Activated B cell treated with CpG ODN at 0.5 μM for 24 hours (primary cell): ENCODE measurements around the gene EREG. TPM values are rescaled to one million over a fixed set of nuclear protein-coding genes. Genes with fewer than 3 reads are reported as not detected.

ENCODE experiments used
- ATAC-seq: fragments of 200-7000 bp; cut with Tn5 transposase; one replicate; pipeline ENCODE4 v1.10.0; 2021; ENCODE audit warnings: low read depth, mild to moderate bottlenecking, moderate library complexity
- CTCF ChIA-PET: fragments of 350-600 bp; sonication (Branson Sonifier 250); formaldehyde crosslinking; loops from one replicate; lab custom pipeline; 2021; ENCODE audit warnings: antibody characterized with exemption; lab: Charles Lee
- POLR2A ChIA-PET: fragments of 350-600 bp; sonication (Branson Sonifier 250); formaldehyde crosslinking; loops from one replicate; lab custom pipeline; 2021; ENCODE audit warnings: antibody characterized with exemption; lab: Charles Lee
- DNase-seq: peaks from one replicate; pipeline ENCODE4 v3.0.0; 2022
- H3K27ac Mint-ChIP-seq: one replicate; pipeline ENCODE4 v1.8.0; 2020; ENCODE audit warnings: mixed read lengths
- H3K27me3 Mint-ChIP-seq: one replicate; pipeline ENCODE4 v1.8.0; 2021; ENCODE audit warnings: mixed read lengths
- H3K36me3 Mint-ChIP-seq: one replicate; pipeline ENCODE4 v1.8.0; 2021; ENCODE audit warnings: low read depth, mixed read lengths
- H3K4me1 Mint-ChIP-seq: one replicate; pipeline ENCODE4 v1.8.0; 2021; ENCODE audit warnings: mixed read lengths
- H3K4me3 Mint-ChIP-seq: one replicate; pipeline ENCODE4 v1.8.0; 2020; ENCODE audit warnings: mild to moderate bottlenecking, mixed read lengths
- H3K9me3 Mint-ChIP-seq: one replicate; pipeline ENCODE4 v1.8.0; 2020; ENCODE audit warnings: mixed read lengths
- CTCF ChIP-seq: fragments of 200-600 bp; IDR thresholded peaks from one replicate; pipeline ENCODE4 v1.8.0; 2022; ENCODE audit warnings: antibody characterized with exemption, mild to moderate bottlenecking
- intact Hi-C: fragments of 100-400 bp; cut with micrococcal nuclease; formaldehyde crosslinking; loops from one replicate; pipeline ENCODE4 v1.15.1; 2024
- total RNA-seq: library from RNA; stranded (reverse); gene quantifications from 2 replicates; pipeline ENCODE4 v1.2.3, GENCODE V29; 2022

Gene EREG
- total RNA-seq, 1 donor from 2014 or later: not detected

- H3K27me3 Mint-ChIP-seq: peaks cover 15% of the 10 kb centered on the region
These were observed 7.0 kb upstream of the EREG start for GRCh38 chr4:74357965-74358364.

GRCh38 chr4:74361671-74362070 is 3.3 kb upstream of the EREG start:
- Mint-ChIP-seq H3K36me3 (no peaks in the 10 kb centered on the region), H3K27ac (no peak overlapping the region), H3K4me1 (peaks cover 15% of the 10 kb centered on the region), H3K4me3 (no peak overlapping the region), H3K27me3 (peaks cover 36% of the 10 kb centered on the region), H3K9me3 (no peaks in the 10 kb centered on the region)
- DNase-seq (no peak), ATAC-seq (no peak)
- ChIA-PET POLR2A (no interaction called here), CTCF (no interaction called here)
- intact Hi-C loops: no loop called here
- TF ChIP-seq CTCF: no peak

More at GRCh38 chr4:74357965-74358364, 7.0 kb upstream of the EREG start:
- intact Hi-C loops: no loop called here
- H3K4me3 Mint-ChIP-seq: no peak overlapping the region
- DNase-seq (no peak), ATAC-seq (no peak)
- no peaks in the 10 kb centered on the region for H3K9me3 Mint-ChIP-seq
- H3K4me1 Mint-ChIP-seq: no peaks in the 10 kb centered on the region
- H3K27ac Mint-ChIP-seq: no peak overlapping the region
- no peaks in the 10 kb centered on the region for H3K36me3 Mint-ChIP-seq
- TF ChIP-seq CTCF: no peak
- POLR2A ChIA-PET: no interaction called here
- CTCF ChIA-PET: interaction anchor here (0.8 kb wide), 1 partner anchor 174 kb away, joined by 3 read pairs; no protein-coding TSS in a partner anchor

GRCh38 chr4:74362347-74362746 is 2.6 kb upstream of the EREG start:
- Mint-ChIP-seq H3K27ac (no peak overlapping the region), H3K36me3 (no peaks in the 10 kb centered on the region), H3K4me3 (no peak overlapping the region), H3K4me1 (peaks cover 15% of the 10 kb centered on the region), H3K9me3 (no peaks in the 10 kb centered on the region), H3K27me3 (peaks cover 38% of the 10 kb centered on the region)
- ATAC-seq (no peak), DNase-seq (no peak)
- intact Hi-C loops: no loop called here
- CTCF ChIA-PET: no interaction called here
- POLR2A ChIA-PET: no interaction called here
- no peak for TF ChIP-seq CTCF

- CTCF ChIA-PET: no interaction called here
- peaks cover 15% of the 10 kb centered on the region for H3K4me1 Mint-ChIP-seq
- no peaks in the 10 kb centered on the region for H3K36me3 Mint-ChIP-seq
- no peaks in the 10 kb centered on the region for H3K9me3 Mint-ChIP-seq
- ATAC-seq (no peak), DNase-seq (no peak)
- POLR2A ChIA-PET: no interaction called here
- H3K27me3 Mint-ChIP-seq: peaks cover 39% of the 10 kb centered on the region
- intact Hi-C loops: no loop called here
- no peak overlapping the region for H3K27ac Mint-ChIP-seq
- no peak for TF ChIP-seq CTCF
- H3K4me3 Mint-ChIP-seq: peak overlapping the region; percentile 71
These were observed 691 bp upstream of the EREG start for GRCh38 chr4:74364256-74364651.

- Mint-ChIP-seq H3K4me3 (no peak overlapping the region), H3K36me3 (no peaks in the 10 kb centered on the region), H3K9me3 (no peaks in the 10 kb centered on the region), H3K4me1 (peaks cover 15% of the 10 kb centered on the region), H3K27ac (no peak overlapping the region), H3K27me3 (peaks cover 40% of the 10 kb centered on the region)
- CTCF ChIA-PET: interaction anchor here (0.5 kb wide), 1 partner anchor 11 kb away, joined by 3 read pairs; no protein-coding TSS in a partner anchor
- ATAC-seq (no peak), DNase-seq (no peak)
- POLR2A ChIA-PET: no interaction called here
- intact Hi-C loops: no loop called here
- no peak for TF ChIP-seq CTCF
These were observed 816 bp downstream of the EREG start for GRCh38 chr4:74365761-74366160.
